Muscle layer of duodenum (tissue), 2 donors: ENCODE data around the gene NQO1.

Experiments used
- H3K27ac ChIP-seq: one replicate; pipeline ENCODE4 v1.7.0; 2013; ENCODE audit warnings: mild to moderate bottlenecking, low read length
- H3K27me3 ChIP-seq: one replicate; pipeline ENCODE4 v1.7.0; 2013; ENCODE audit warnings: low read depth, mild to moderate bottlenecking, control low read depth, low read length
- H3K36me3 ChIP-seq, 2 donors: one replicate each; pipeline ENCODE4 v1.7.0; 2013; ENCODE audit warnings: low read length in 2 of 2, control low read depth in 1 of 2, mild to moderate bottlenecking in 1 of 2; ENCODE audit not compliant: insufficient read depth in 2 of 2, control insufficient read depth in 1 of 2
- H3K4me1 ChIP-seq, 2 donors: one replicate each; pipeline ENCODE4 v1.7.0; 2013; ENCODE audit warnings: low read length in 2 of 2, mild to moderate bottlenecking in 2 of 2, control low read depth in 1 of 2, moderate library complexity in 1 of 2; ENCODE audit not compliant: insufficient read depth in 2 of 2, control insufficient read depth in 1 of 2
- H3K4me3 ChIP-seq, 2 donors: one replicate each; pipeline ENCODE4 v1.7.0; 2013; ENCODE audit warnings: low read length in 2 of 2, low read depth in 1 of 2, mild to moderate bottlenecking in 1 of 2
- H3K9me3 ChIP-seq, 2 donors: one replicate each; pipeline ENCODE4 v1.7.0; 2013; ENCODE audit warnings: low read length in 2 of 2, control low read depth in 1 of 2, mild to moderate bottlenecking in 1 of 2; ENCODE audit not compliant: control insufficient read depth in 1 of 2
- donor health status: healthy.

NQO1 gene

DNA sequence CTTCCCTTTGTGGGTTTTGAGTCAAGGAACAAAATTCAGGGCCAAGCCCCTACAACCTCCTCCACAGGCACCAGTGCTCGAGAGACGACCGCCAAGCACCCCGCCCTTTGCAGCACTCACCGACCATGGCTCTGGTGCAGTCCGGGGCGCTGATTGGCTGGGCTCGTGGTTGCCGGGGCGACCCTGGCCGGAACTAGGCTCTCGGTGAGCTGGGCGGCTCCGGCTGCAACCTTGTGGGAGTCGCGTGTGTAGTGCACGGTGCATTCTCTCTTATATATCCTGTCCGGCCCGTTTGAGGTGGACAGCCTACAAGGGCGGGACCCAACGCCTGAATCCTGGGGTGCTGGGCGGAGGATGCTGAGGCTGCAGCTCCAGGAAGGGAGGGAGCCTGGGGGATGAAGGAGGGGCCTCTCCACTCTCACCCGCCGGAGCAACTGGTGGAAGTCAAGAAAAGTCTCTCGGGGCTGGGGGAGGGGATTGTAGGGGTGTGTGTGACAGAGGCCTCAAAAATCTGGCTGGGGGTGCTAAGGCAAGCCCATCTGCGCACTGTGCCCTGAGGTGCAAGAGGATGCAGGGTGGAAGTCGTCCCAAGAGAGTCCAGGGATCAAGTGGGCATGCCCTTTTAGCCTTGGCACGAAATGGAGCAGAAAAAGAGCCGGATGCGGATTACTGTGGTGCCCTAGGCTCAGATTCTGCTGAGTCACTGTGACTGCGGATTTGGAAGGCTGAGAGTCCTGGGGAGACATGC is at the start of gene NQO1:
NQO1 (minus strand) TSS at position 248 of the 748 bp plus-strand sequence; CDS start at position 127, 121 bp downstream.
- peak within 1 kb of the TSS; percentile 79 for H3K27ac ChIP-seq
- peaks cover 8 to 22% of the 10 kb centered on the region in 2 donors for H3K4me1 ChIP-seq

DNA sequence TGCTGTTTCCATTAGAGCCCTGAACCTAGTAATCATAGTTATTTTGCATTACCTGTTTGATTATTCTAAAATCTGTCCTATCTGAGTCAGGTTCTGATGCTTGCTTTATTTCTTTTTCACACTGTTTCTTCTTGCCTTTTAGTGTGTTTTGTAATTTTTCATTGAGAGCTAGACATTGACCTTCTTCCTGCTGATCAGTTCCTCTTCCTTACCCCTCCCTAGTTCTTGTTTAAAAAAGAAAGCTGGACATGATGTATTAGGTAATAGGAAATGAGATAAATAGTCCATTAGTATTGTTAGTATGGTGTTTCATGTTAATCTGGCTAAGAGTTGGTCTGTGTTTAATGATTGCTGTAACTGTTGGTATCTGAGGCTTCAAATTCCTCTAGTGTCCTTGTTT is 49.2 kb upstream of the NQO1 start:
- H3K4me3 ChIP-seq: no peak overlapping the region
- H3K27me3 ChIP-seq: no peaks in the 10 kb centered on the region
- H3K9me3 ChIP-seq: peaks cover 0 to 11% of the 10 kb centered on the region in 2 donors
- H3K27ac ChIP-seq: no peak overlapping the region
- H3K36me3 ChIP-seq: peaks cover 0 to 4% of the 10 kb centered on the region in 2 donors
- peaks cover 0 to 4% of the 10 kb centered on the region in 2 donors for H3K4me1 ChIP-seq

More for the DNA sequence above, at the start of gene NQO1:
- Histone ChIP-seq H3K36me3 (peaks cover 0 to 7% of the 10 kb centered on the region in 2 donors), H3K9me3 (no peaks in the 10 kb centered on the region), H3K27me3 (no peaks in the 10 kb centered on the region), H3K4me3 (peak within 1 kb of the TSS; percentile 71 to 81)

DNA sequence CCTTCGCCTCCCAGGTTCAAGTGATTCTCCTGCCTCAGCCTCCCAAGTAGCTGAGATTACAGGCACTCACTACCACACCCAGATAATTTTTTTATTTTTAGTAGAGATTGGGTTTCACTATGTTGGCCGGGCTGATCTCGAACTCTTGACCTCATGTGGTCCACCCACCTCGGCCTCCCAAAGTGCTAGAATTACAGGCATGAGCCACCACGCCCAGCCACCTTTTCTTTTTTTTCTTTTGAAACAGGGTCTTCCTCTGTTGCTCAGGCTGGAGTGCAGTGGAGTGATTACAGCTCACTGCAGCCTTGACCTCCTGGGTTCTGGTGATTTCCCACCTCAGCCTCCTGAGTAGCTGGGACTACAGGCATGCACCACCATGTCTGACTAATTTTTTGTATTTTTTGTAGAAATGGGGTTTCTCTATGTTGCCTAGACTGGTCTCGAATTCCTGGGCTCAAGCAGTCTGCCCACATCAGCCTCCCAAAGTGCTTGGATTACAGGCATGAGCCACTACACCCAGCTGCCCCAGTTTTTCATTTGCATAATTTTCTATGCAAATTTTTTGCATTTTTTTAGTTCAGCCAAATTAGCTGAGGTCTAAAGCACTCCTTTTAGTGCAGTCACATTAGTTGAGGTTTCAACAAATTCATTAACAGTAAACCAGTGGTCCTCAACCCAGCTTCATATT is 47.0 kb upstream of the NQO1 start:
- Histone ChIP-seq H3K36me3 (peaks cover 0 to 4% of the 10 kb centered on the region in 2 donors), H3K4me1 (peaks cover 0 to 6% of the 10 kb centered on the region in 2 donors), H3K9me3 (peaks cover 0 to 11% of the 10 kb centered on the region in 2 donors), H3K27me3 (no peaks in the 10 kb centered on the region), H3K4me3 (no peak overlapping the region), H3K27ac (no peak overlapping the region)

DNA sequence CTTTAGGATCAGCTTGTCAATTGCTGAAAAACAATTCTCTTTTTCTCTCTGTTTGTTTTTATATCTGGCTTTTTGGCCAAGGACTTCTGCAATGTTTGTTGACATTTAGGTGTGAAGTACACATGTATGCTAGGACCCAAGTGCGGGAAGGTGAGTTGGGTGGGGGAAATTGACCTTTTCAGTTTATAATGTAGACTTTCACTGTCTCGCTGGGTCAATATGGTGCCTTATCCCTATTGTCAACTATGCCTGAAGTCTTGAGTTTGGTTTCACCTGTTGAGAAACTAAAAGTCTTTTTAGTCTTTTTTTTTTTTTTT is 45.2 kb upstream of the NQO1 start:
- H3K4me1 ChIP-seq: peaks cover 0 to 6% of the 10 kb centered on the region in 2 donors
- no peaks in the 10 kb centered on the region for H3K27me3 ChIP-seq
- H3K27ac ChIP-seq: no peak overlapping the region
- H3K36me3 ChIP-seq: peaks cover 0 to 4% of the 10 kb centered on the region in 2 donors
- H3K9me3 ChIP-seq: peaks cover 0 to 11% of the 10 kb centered on the region in 2 donors
- H3K4me3 ChIP-seq: no peak overlapping the region

DNA sequence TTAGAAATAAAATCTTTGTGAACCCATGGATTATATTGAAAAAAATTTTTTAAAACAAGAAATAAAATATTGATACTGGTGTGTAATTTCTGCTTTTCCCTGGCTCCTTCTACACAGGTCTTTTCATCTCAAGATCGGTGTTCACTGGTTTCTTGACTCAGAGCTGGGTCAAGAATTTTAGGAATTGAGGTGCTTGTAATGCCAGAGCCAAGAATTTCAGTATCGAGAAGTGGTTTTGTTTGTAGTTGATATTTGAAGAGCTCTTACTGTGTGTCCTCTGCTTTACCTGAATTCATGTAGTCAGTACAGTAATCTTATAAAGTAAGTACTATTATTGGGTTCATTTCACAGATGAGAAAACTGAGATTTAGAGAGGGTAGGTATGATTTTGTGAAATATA is 43.0 kb upstream of the NQO1 start:
- Histone ChIP-seq H3K9me3 (no peaks in the 10 kb centered on the region), H3K4me3 (no peak overlapping the region), H3K36me3 (no peaks in the 10 kb centered on the region), H3K27me3 (no peaks in the 10 kb centered on the region), H3K4me1 (peaks cover 0 to 6% of the 10 kb centered on the region in 2 donors), H3K27ac (no peak overlapping the region)

DNA sequence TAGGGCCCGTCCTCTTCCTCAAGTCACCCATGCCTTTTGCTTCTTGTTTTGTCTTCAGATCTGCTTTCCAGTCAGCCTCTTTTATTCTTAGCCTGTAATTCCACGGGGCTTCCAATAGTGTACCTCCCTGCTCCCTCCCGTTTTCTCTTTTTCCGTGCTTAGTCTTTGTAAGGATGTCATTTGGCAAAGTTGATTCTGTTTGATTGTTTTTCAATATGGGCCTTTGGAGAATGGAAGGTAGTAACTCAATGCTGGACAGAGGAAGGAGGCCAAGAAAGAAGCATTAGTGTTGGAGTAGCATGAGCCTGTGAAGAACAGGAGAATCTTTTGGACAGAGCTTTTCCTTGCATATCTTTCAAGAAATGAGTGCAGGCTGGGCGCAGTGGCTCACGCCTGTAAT is 42.3 kb upstream of the NQO1 start:
- Histone ChIP-seq H3K27me3 (no peaks in the 10 kb centered on the region), H3K9me3 (no peaks in the 10 kb centered on the region), H3K4me3 (no peak overlapping the region), H3K36me3 (no peaks in the 10 kb centered on the region), H3K4me1 (peaks cover 0 to 8% of the 10 kb centered on the region in 2 donors), H3K27ac (no peak overlapping the region)

- Histone ChIP-seq H3K9me3 (no peaks in the 10 kb centered on the region), H3K27me3 (no peaks in the 10 kb centered on the region), H3K36me3 (no peaks in the 10 kb centered on the region), H3K4me1 (peaks cover 0 to 10% of the 10 kb centered on the region in 2 donors), H3K27ac (no peak overlapping the region), H3K4me3 (no peak overlapping the region)
Observed at GRCh38 chr16:69767459-69768229, 41.3 kb upstream of the NQO1 start.

DNA sequence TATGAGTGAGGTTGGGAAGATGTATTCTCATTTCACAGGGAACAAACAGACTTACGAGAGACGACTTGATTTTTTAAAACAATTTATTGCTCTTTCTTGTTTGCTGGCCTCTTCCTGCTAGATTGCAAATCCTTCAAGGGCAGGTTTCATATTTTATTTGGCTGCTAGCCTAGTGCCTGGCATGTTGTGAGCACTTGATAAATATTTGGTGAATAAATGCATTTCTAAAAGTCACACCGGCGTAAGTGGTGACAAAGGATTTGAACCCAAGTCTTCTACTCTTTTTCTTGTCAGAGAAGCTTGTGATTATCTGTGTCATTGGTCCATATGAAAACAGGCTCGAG is 37.2 kb upstream of the NQO1 start:
- H3K4me1 ChIP-seq: peaks cover 4 to 7% of the 10 kb centered on the region in 2 donors
- no peaks in the 10 kb centered on the region for H3K9me3 ChIP-seq
- H3K27ac ChIP-seq: peak overlapping the region; percentile 94
- H3K27me3 ChIP-seq: no peaks in the 10 kb centered on the region
- peak overlapping the region; percentile 93 to 94 for H3K4me3 ChIP-seq
- H3K36me3 ChIP-seq: no peaks in the 10 kb centered on the region

DNA sequence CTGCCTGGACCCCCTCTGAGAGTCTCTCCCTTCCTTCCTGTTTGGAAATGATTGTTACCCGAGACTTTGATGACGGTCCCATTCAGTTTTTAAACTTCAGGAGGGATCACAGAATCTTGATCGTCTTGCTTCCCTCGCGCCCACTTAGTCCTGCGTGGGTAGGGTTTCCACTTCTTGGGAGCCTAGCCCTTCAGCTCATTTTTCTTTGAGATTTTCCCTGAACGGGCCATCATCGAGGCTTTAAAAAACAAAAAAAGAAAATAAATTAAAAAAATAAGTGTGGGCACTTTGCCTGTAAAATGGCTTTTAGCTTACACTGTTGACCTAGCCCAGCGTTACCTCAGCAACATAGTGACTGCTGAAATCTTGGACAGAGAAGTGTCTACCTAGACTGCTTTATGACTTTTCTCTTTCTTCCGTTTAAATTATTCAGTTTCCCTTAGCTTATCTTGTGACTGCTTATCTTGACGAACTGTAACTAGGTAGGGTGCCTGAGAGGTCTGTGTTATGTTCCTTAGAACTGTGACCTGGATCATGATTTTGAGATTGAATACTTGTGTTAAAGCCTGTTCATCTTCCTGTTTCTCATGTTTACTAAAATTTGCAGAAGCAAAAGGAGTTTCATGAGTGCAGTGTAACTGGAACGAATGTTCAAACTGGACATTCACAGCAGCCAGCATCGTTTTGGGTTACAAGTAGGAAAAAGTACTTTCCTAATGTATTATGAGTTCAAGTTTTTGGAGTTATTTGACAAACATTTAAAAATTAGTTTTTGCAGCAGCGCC is 36.6 kb upstream of the NQO1 start:
- Histone ChIP-seq H3K4me3 (peak overlapping the region; percentile 93 to 94), H3K4me1 (peaks cover 4 to 7% of the 10 kb centered on the region in 2 donors), H3K9me3 (no peaks in the 10 kb centered on the region), H3K27ac (peak overlapping the region; percentile 94), H3K27me3 (no peaks in the 10 kb centered on the region), H3K36me3 (no peaks in the 10 kb centered on the region)

DNA sequence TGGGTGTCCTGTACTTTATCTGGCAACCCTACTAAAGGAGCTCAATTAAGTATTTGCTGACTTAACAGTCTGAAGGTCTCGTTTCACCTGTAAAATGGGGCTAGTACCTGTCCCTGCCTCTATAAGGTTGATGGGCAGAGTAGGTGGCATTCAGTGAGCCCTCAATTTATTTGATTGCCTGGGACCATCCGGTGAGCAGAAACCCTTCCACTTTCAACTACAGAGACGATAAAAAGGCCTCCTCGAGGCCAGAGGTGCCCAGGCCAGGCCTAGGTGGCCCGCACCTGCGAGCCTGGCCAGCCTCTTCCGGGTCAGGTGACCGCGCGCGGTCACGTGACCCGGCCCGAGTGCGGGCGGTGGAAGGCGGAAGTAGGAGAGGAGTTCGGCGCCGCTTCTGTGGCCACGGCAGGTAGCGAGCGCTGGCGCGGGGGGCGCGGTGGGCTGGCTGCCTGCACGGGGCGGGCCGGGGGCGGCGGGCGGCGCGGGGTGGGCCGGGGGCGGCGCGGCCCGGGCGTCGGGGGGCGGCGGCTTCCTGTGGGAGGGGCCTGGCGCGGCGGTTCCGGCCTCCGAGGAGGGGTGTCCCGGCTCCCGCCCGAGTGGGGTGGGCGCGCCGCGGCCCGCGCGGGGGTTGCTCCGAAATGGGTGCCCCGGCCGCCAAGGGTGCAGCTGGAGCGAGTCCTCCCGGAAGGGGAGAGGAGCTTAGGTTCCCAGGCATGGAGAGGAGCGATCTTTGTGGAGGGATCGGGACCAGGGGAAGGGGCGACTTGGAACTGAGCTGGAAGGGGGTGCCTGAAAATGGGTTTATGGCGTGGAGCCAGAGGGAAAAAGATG is 35.8 kb upstream of the NQO1 start, which contains the start of gene WWP2:
WWP2 (plus strand) TSS at position 350 of the 831 bp plus-strand sequence. CDS start 24,679 bp downstream, outside the sequence.
- H3K27ac ChIP-seq: peak within 1 kb of the TSS; percentile 94
- H3K4me1 ChIP-seq: peaks cover 4 to 7% of the 10 kb centered on the region in 2 donors
- no peaks in the 10 kb centered on the region for H3K36me3 ChIP-seq
- H3K9me3 ChIP-seq: no peaks in the 10 kb centered on the region
- no peaks in the 10 kb centered on the region for H3K27me3 ChIP-seq
- peak within 1 kb of the TSS; percentile 93 to 94 for H3K4me3 ChIP-seq
